ENCODE measurements around the gene SUPT3H.

The SUPT3H gene

GRCh38 chr6:45351667-45352066 is 26.1 kb downstream of the SUPT3H start:
- DNase-seq (ENCODE audit: insufficient read length, low spot score): no peak
- TF ChIP-seq, protein P1, sequence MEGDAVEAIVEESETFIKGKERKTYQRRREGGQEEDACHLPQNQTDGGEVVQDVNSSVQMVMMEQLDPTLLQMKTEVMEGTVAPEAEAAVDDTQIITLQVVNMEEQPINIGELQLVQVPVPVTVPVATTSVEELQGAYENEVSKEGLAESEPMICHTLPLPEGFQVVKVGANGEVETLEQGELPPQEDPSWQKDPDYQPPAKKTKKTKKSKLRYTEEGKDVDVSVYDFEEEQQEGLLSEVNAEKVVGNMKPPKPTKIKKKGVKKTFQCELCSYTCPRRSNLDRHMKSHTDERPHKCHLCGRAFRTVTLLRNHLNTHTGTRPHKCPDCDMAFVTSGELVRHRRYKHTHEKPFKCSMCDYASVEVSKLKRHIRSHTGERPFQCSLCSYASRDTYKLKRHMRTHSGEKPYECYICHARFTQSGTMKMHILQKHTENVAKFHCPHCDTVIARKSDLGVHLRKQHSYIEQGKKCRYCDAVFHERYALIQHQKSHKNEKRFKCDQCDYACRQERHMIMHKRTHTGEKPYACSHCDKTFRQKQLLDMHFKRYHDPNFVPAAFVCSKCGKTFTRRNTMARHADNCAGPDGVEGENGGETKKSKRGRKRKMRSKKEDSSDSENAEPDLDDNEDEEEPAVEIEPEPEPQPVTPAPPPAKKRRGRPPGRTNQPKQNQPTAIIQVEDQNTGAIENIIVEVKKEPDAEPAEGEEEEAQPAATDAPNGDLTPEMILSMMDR (IDR thresholded peaks at IDR 0.05; ENCODE audit: insufficient read depth, missing control alignments): no peak
- FAIRE-seq: no peak

- no peak for DNase-seq (ENCODE audit: insufficient read length, low spot score)
- TF ChIP-seq, protein P1 (IDR thresholded peaks at IDR 0.05; ENCODE audit: insufficient read depth, missing control alignments): no peak
- FAIRE-seq: no peak
Observed at GRCh38 chr6:45351076-45351475, 26.7 kb downstream of the SUPT3H start.

DNA sequence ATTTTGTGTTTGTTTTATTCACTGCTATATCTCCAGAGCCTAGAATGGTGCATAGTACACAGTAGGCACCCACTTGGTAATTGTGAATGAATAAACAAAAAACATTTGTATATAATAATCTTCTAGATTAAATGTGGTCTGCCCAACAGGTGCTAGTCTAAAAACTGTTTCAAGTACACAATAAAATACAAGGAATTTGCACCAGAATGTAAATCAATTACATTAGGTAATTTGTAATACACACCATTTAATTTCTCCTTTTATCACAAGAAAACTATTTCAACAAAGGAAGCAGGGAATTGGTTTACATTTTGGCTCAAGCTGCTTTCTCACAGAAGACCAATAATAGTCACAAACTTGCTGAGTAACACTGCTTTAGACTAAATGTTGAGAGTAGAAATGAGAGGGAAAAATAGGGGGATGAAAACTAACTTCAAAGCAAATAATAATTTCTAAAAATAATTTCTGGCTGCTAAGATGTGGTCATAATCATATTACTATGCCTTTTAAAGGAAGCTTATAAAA is 27.5 kb downstream of the SUPT3H start:
- no peak for DNase-seq (ENCODE audit: insufficient read length, low spot score)
- TF ChIP-seq, protein P1 (IDR thresholded peaks at IDR 0.05; ENCODE audit: insufficient read depth, missing control alignments): no peak
- no peak for FAIRE-seq

DNA sequence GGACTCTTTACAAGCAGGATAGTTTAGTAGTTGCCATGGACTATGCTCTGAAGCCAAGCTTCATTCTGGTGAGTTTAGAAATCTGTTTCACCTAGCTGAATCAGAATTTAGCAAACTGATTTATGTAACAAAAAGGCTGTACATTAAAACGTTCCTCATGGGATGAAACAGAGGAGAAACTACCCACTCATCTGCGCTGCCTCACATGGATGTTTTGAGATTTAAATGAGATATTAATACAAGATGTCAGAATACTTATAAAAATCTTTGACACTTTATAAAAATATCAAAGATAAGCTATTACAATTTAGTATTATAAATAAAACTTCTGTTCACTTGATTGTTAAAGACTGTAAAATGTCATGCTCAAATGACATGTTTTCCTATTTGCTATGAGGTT is 32.8 kb downstream of the SUPT3H start:
- DNase-seq (ENCODE audit: insufficient read length, low spot score) (no peak), FAIRE-seq (no peak)
- TF ChIP-seq, protein P1 (IDR thresholded peaks at IDR 0.05; ENCODE audit: insufficient read depth, missing control alignments): no peak

DNA sequence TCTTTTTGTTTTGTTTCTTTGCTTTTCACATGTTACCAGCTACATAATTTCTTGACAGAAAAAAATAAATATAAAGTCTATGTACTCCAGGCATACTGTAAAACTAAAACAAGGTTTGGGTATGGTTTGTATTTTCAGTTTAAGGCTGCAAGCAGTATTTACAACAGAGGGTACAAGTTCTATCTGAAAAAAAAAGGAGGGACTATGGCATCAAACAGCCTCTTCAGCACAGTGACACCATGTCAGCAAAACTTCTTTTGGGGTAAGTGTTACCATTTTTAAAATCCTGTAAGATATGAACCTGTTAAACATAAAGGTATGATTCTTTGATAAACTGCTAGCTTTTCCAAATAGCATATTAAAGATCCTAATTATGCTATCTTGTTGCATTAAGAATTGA is 49.2 kb downstream of the SUPT3H start:
- FAIRE-seq (no peak), DNase-seq (ENCODE audit: insufficient read length, low spot score) (no peak)
- TF ChIP-seq, protein P1 (IDR thresholded peaks at IDR 0.05; ENCODE audit: insufficient read depth, missing control alignments): no peak

DNA sequence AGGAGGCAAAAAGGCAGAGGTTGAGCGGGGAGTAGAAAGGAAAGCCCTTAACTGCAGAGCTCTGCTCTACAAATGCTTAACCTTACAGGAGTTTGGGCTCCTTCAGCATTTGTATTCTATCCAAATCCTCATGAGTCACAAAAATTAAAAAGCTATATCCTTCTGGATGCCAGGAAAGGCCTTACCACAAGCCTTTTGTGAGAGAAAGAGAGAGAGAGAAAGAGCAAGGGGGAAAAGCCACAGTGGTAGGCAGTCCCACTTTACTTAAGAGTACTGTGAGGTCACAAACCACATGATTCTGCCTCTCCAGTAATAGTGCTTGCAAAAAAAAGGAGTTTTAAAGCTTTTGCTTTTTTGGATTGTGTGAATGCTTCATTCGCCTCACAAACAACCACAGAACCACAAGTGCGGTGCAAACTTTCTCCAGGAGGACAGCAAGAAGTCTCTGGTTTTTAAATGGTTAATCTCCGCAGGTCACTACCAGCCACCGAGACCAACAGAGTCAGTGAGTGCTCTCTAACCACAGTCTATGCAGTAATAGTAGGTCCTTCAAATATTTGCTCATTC is 49.7 kb downstream of the SUPT3H start, which contains the start of gene RUNX2:
RUNX2 (plus strand) TSS at position 375 of the 567 bp plus-strand sequence. CDS start 397 bp downstream, outside the sequence.
- FAIRE-seq (no peak), DNase-seq (ENCODE audit: insufficient read length, low spot score) (no peak)
- TF ChIP-seq, protein P1 (IDR thresholded peaks at IDR 0.05; ENCODE audit: insufficient read depth, missing control alignments): no peak

DNA sequence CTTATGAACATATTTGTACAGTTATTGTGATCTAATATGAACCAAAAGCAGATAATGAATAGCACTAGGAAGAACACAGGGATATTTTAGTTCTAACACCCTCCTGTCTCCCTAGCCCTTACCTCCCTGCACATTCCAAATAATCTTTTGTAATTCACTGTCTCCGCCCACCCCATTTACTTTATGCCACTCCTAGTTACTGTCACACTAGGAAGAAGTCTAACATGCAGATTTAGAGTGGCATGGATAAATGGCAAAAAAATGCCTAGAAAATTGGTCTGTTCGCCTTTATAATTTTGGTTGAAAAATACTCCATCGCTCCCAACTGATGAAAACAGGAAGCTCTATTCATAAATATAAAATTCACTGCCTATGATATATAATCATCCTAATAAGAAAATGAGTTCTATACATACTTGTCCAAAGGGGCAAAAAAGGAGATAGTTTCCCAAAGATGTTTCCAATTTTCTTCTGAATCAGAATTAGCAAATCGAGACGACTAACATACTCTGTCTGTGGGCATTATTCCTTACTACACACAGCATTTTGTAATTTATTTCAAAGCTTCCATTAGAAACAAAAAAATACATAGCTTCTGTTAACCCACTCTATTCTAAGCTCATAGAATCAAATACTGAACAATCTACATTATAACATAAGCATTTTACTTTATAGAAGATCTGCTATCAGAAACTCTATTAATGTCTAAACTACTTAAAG is 50.9 kb downstream of the SUPT3H start:
- DNase-seq (ENCODE audit: insufficient read length, low spot score): no peak
- no peak for FAIRE-seq
- TF ChIP-seq, protein P1 (IDR thresholded peaks at IDR 0.05; ENCODE audit: insufficient read depth, missing control alignments): no peak
